B cell (primary cell): Measurements from ENCODE around the gene CEP89. TPM values are rescaled to one million over a fixed set of nuclear protein-coding genes. Genes with fewer than 3 reads are reported as not detected.

ENCODE experiments used
- ATAC-seq: fragments of 200-7000 bp; cut with Tn5 transposase; one replicate; pipeline ENCODE4 v1.10.0; 2021; ENCODE audit warnings: low read depth, mild to moderate bottlenecking, moderate number of reproducible peaks, moderate library complexity
- CTCF ChIA-PET: fragments of 350-600 bp; sonication (Branson Sonifier 250); formaldehyde crosslinking; loops from one replicate; lab custom pipeline; 2021; ENCODE audit warnings: antibody characterized with exemption, inconsistent platforms; lab: Charles Lee
- POLR2A ChIA-PET: fragments of 350-600 bp; sonication (Branson Sonifier 250); formaldehyde crosslinking; loops from one replicate; lab custom pipeline; 2021; ENCODE audit warnings: antibody characterized with exemption; lab: Charles Lee
- DNase-seq: peaks from one replicate; pipeline ENCODE4 v3.0.0; 2013
- H2AFZ ChIP-seq: 2 replicates; pipeline ENCODE4 v1.6.1; 2012; ENCODE audit warnings: mild to moderate bottlenecking, low read depth, low read length; ENCODE audit not compliant: insufficient read depth, poor library complexity, severe bottlenecking
- H3K27ac ChIP-seq, 2 donors: 1 replicate in 1 of 2; 2 replicates in 1 of 2; pipeline ENCODE4 v1.5.1; 2012 to 2013; ENCODE audit warnings: low read length in 2 of 2, mild to moderate bottlenecking in 2 of 2, moderate library complexity in 1 of 2
- H3K27me3 ChIP-seq, 4 experiments: fragments of 200-600 bp in 1 of 4; sonication (generic) in 1 of 4; replicated peaks in 1 of 4; 1 replicate in 2 of 4; 2 replicates in 2 of 4; pipeline versions ENCODE4 v1.6.1 to v1.7.0; 2013 to 2016; ENCODE audit warnings: low read length in 3 of 4, mild to moderate bottlenecking in 2 of 4, mixed read lengths in 1 of 4, moderate library complexity in 1 of 4; ENCODE audit not compliant: insufficient read depth in 4 of 4, control insufficient read depth in 3 of 4; ENCODE audit errors: control extremely low read depth in 1 of 4
- H3K36me3 ChIP-seq, 2 experiments: replicated peaks in 1 of 2; 1 replicate in 1 of 2; 2 replicates in 1 of 2; pipeline versions ENCODE4 v1.6.1 to v1.7.1; 2013; ENCODE audit warnings: low read length in 1 of 2; ENCODE audit not compliant: insufficient read depth in 2 of 2, control insufficient read depth in 1 of 2; ENCODE audit errors: control extremely low read depth in 1 of 2, extremely low read depth in 1 of 2
- H3K4me1 ChIP-seq, 2 donors: fragments of 200-600 bp in 1 of 2; sonication (generic) in 1 of 2; 1 replicate in 1 of 2; 2 replicates in 1 of 2; pipeline versions ENCODE4 v1.5.1 to v1.6.1; 2013 to 2017; ENCODE audit warnings: low read length in 2 of 2; ENCODE audit not compliant: control insufficient read depth in 2 of 2, insufficient read depth in 2 of 2
- H3K4me2 ChIP-seq: replicated peaks from 2 replicates; pipeline ENCODE3; 2012; ENCODE audit warnings: mild to moderate bottlenecking, low read depth, low read length; ENCODE audit not compliant: poor library complexity, severe bottlenecking
- H3K4me3 ChIP-seq, 5 experiments: fragments of 200-600 bp in 1 of 5; sonication (generic) in 1 of 5; 1 replicate in 3 of 5; 2 replicates in 2 of 5; pipeline versions ENCODE4 v1.5.1 to v1.7.0; 2011 to 2016; ENCODE audit warnings: low read length in 4 of 5, mild to moderate bottlenecking in 4 of 5, low read depth in 2 of 5, control low read depth in 1 of 5, moderate library complexity in 1 of 5; ENCODE audit not compliant: insufficient read depth in 1 of 5; ENCODE audit errors: control extremely low read depth in 1 of 5, extremely low read depth in 1 of 5
- H3K79me2 ChIP-seq: fragments of 200-600 bp; sonication (generic); one replicate; pipeline ENCODE4 v1.6.0; 2016; ENCODE audit warnings: low read length; ENCODE audit not compliant: control insufficient read depth, insufficient read depth
- H3K9ac ChIP-seq: fragments of 200-600 bp; sonication (generic); 2 replicates; pipeline ENCODE4 v1.6.1; 2017; ENCODE audit warnings: mild to moderate bottlenecking, low read length, moderate library complexity
- H3K9me3 ChIP-seq, 3 donors: one replicate each; pipeline versions ENCODE4 v1.6.1 to v1.7.1; 2013; ENCODE audit warnings: low read length in 2 of 3; ENCODE audit not compliant: control insufficient read depth in 2 of 3, insufficient read depth in 1 of 3; ENCODE audit errors: control extremely low read depth in 1 of 3
- H4K20me1 ChIP-seq: 2 replicates; pipeline ENCODE4 v1.6.0; 2012; ENCODE audit warnings: mild to moderate bottlenecking, low read length; ENCODE audit not compliant: insufficient read depth, control insufficient read depth, poor library complexity, severe bottlenecking
- H3K27ac Mint-ChIP-seq: one replicate; pipeline ENCODE4 v1.8.0; 2021; ENCODE audit warnings: mixed read lengths
- H3K27me3 Mint-ChIP-seq: one replicate; pipeline ENCODE4 v1.8.0; 2021; ENCODE audit warnings: mixed read lengths
- H3K4me1 Mint-ChIP-seq: one replicate; pipeline ENCODE4 v1.8.0; 2021; ENCODE audit warnings: mixed read lengths
- H3K4me3 Mint-ChIP-seq: one replicate; pipeline ENCODE4 v1.8.0; 2021; ENCODE audit warnings: mixed read lengths
- H3K9me3 Mint-ChIP-seq: one replicate; pipeline ENCODE4 v1.8.0; 2022; ENCODE audit warnings: mixed read lengths; ENCODE audit not compliant: insufficient read depth
- CTCF ChIP-seq: fragments of 200-600 bp; IDR thresholded peaks from one replicate; pipeline ENCODE4 v1.8.0; 2022; ENCODE audit warnings: antibody characterized with exemption, mild to moderate bottlenecking
- EZH2 ChIP-seq: IDR thresholded peaks from 2 replicates; pipeline ENCODE4 v1.6.1; 2012; ENCODE audit warnings: borderline replicate concordance, low read depth, mild to moderate bottlenecking, moderate library complexity, low read length; ENCODE audit not compliant: insufficient read depth, poor library complexity, severe bottlenecking
- WGBS: methylation state at CpG from one replicate; pipeline ENCODE4 v1.1.5; 2013; ENCODE audit warnings: missing lambda C conversion rate; ENCODE audit not compliant: insufficient coverage; 5-methylcytosine and 5-hydroxymethylcytosine counted together
- intact Hi-C: fragments of 100-400 bp; cut with micrococcal nuclease; formaldehyde crosslinking; loops from one replicate; pipeline ENCODE4 v1.10.0; 2022
- polyA plus RNA-seq: library from polyadenylated mRNA; depleted of rRNA; stranded (reverse); fragments of >200 nt; gene quantifications from 2 replicates; pipeline ENCODE4 v1.2.3, GENCODE V29; 2012
- total RNA-seq, 2 donors: library from RNA; stranded (reverse); fragments of 120-200 nt in 1 of 2; gene quantifications; 1 replicate in 1 of 2; 2 replicates in 1 of 2; pipeline versions ENCODE4 v1.2.3 to v1.2.4, GENCODE V29; 2013 to 2022

CEP89 gene
- total and polyA plus RNA-seq, 2 donors (not counting 1 experiment from before 2014, with no cell fraction given), result 10.2 to 38.6 TPM

- Histone ChIP-seq H3K9ac (no peak overlapping the region), H4K20me1 (no peaks in the 10 kb centered on the region), H3K9me3 (no peaks in the 10 kb centered on the region), H2AFZ (no peak overlapping the region), H3K4me1 (no peaks in the 10 kb centered on the region), H3K4me2 (no peak overlapping the region), H3K27ac (no peak overlapping the region), H3K27me3 (no peaks in the 10 kb centered on the region), H3K4me3 (no peak overlapping the region), H3K79me2 (no peaks in the 10 kb centered on the region), H3K36me3 (peaks cover 3 to 10% of the 10 kb centered on the region in 2 experiments)
- H3K9me3 Mint-ChIP-seq, result no peaks in the 10 kb centered on the region
- ChIA-PET CTCF (no interaction called here), POLR2A (no interaction called here)
- TF ChIP-seq CTCF (no peak), EZH2 (no peak)
- no peaks in the 10 kb centered on the region for H3K4me1 Mint-ChIP-seq
- no peaks in the 10 kb centered on the region for H3K27me3 Mint-ChIP-seq
- ATAC-seq (no peak), DNase-seq (no peak)
- H3K27ac Mint-ChIP-seq, result no peak overlapping the region
- H3K4me3 Mint-ChIP-seq, result no peak overlapping the region
- 95% methylated on average over 9 of the region's 9 CpGs for WGBS
- intact Hi-C loops, result no loop called here
Measured at GRCh38 chr19:32935629-32936028, 36.1 kb downstream of the CEP89 start.

- Mint-ChIP-seq H3K27ac (no peak overlapping the region), H3K9me3 (no peaks in the 10 kb centered on the region), H3K27me3 (no peaks in the 10 kb centered on the region), H3K4me1 (no peaks in the 10 kb centered on the region), H3K4me3 (no peak overlapping the region)
- H4K20me1 ChIP-seq, result no peaks in the 10 kb centered on the region
- peaks cover under 1 to 6% (median 2%) of the 10 kb centered on the region in 3 donors for H3K9me3 ChIP-seq
- H3K79me2 ChIP-seq, result no peaks in the 10 kb centered on the region
- no peaks in the 10 kb centered on the region for H3K4me1 ChIP-seq
- intact Hi-C loops, result no loop called here
- no peak for ATAC-seq
- POLR2A ChIA-PET, result no interaction called here
- 90% methylated on average over 2 of the region's 3 CpGs for WGBS
- no peak overlapping the region for H2AFZ ChIP-seq
- no peak for TF ChIP-seq CTCF
- TF ChIP-seq EZH2, result no peak
- CTCF ChIA-PET, result interaction anchor here (1.2 kb wide), 1 partner anchor 12 kb away, joined by 3 read pairs; no protein-coding TSS in a partner anchor
- no peak for DNase-seq
- no peak overlapping the region for H3K4me3 ChIP-seq
- H3K9ac ChIP-seq, result no peak overlapping the region
- no peak overlapping the region for H3K4me2 ChIP-seq
- H3K36me3 ChIP-seq, result peaks cover 7 to 15% of the 10 kb centered on the region in 2 experiments
- H3K27me3 ChIP-seq, result no peaks in the 10 kb centered on the region
- H3K27ac ChIP-seq, result no peak overlapping the region
Measured at GRCh38 chr19:32933571-32933970, 38.2 kb downstream of the CEP89 start.
